Astrocyte (in vitro differentiated cells and primary cell): ENCODE results near the gene TLR9. TPM values are rescaled to one million over a fixed set of nuclear protein-coding genes. Genes with fewer than 3 reads are reported as not detected.
A peak's percentile ranks its signal among the peaks of the same experiment; 100 is the strongest.

Source experiments
- DNase-seq: peaks from one replicate; pipeline ENCODE4 v3.0.0-alpha.2; 2010; ENCODE audit warnings: low read depth
- FAIRE-seq: peaks from 2 replicates; lab custom pipeline; 2011; peaks lifted over from hg19 to GRCh38; lab: Jason Lieb, UNC
- H2AFZ ChIP-seq: 2 replicates; pipeline ENCODE4 v1.6.0; 2012; ENCODE audit warnings: low read depth, low read length, inconsistent platforms
- H3K27ac ChIP-seq: 2 replicates; pipeline ENCODE4 v1.5.1; 2011; ENCODE audit warnings: low read depth, low read length, inconsistent platforms
- H3K27me3 ChIP-seq: 2 replicates; pipeline ENCODE4 v1.6.0; 2011; ENCODE audit warnings: low read length, inconsistent platforms; ENCODE audit not compliant: insufficient read depth
- H3K36me3 ChIP-seq: 2 replicates; pipeline ENCODE4 v1.5.1; 2011; ENCODE audit warnings: low read length, inconsistent platforms; ENCODE audit not compliant: insufficient read depth
- H3K4me1 ChIP-seq: 2 replicates; pipeline ENCODE4 v1.5.1; 2011; ENCODE audit warnings: low read length, inconsistent platforms; ENCODE audit not compliant: insufficient read depth
- H3K4me2 ChIP-seq: 2 replicates; pipeline ENCODE4 v1.6.0; 2012; ENCODE audit warnings: low read length, inconsistent platforms
- H3K4me3 ChIP-seq: 2 replicates; pipeline ENCODE4 v1.5.1; 2011; ENCODE audit warnings: low read depth, mild to moderate bottlenecking, low read length, inconsistent platforms; ENCODE audit not compliant: insufficient read depth
- H3K79me2 ChIP-seq: 2 replicates; pipeline ENCODE4 v1.6.0; 2012; ENCODE audit warnings: mild to moderate bottlenecking, low read length, inconsistent platforms; ENCODE audit not compliant: insufficient read depth
- H3K9ac ChIP-seq: 2 replicates; pipeline ENCODE4 v1.6.0; 2012; ENCODE audit warnings: mild to moderate bottlenecking, low read length, inconsistent platforms
- H3K9me3 ChIP-seq: 2 replicates; pipeline ENCODE4 v1.5.1; 2012; ENCODE audit warnings: low read depth, mild to moderate bottlenecking, low read length, inconsistent platforms; ENCODE audit not compliant: insufficient read depth
- H4K20me1 ChIP-seq: 2 replicates; pipeline ENCODE4 v1.6.0; 2012; ENCODE audit warnings: low read length, inconsistent platforms; ENCODE audit not compliant: insufficient read depth
- H3K27ac Mint-ChIP-seq: one replicate; pipeline ENCODE4 v1.8.0; 2021; ENCODE audit warnings: mild to moderate bottlenecking, mixed read lengths; ENCODE audit not compliant: unreplicated experiment
- H3K27me3 Mint-ChIP-seq: one replicate; pipeline ENCODE4 v1.8.0; 2021; ENCODE audit warnings: low read depth, mixed read lengths; ENCODE audit not compliant: unreplicated experiment
- H3K36me3 Mint-ChIP-seq: one replicate; pipeline ENCODE4 v1.8.0; 2021; ENCODE audit warnings: low read depth, mixed read lengths; ENCODE audit not compliant: unreplicated experiment
- H3K4me1 Mint-ChIP-seq: one replicate; pipeline ENCODE4 v1.8.0; 2021; ENCODE audit warnings: low read depth, mixed read lengths; ENCODE audit not compliant: unreplicated experiment
- H3K4me3 Mint-ChIP-seq: one replicate; pipeline ENCODE4 v1.8.0; 2021; ENCODE audit warnings: mild to moderate bottlenecking, moderate library complexity, mixed read lengths; ENCODE audit not compliant: unreplicated experiment
- H3K9me3 Mint-ChIP-seq: one replicate; pipeline ENCODE4 v1.8.0; 2021; ENCODE audit warnings: mild to moderate bottlenecking, mixed read lengths; ENCODE audit not compliant: unreplicated experiment
- CTCF ChIP-seq: IDR thresholded peaks from 2 replicates; pipeline ENCODE4 v1.5.1; 2011; ENCODE audit warnings: low read depth, mild to moderate bottlenecking, inconsistent platforms, low read length, moderate library complexity; ENCODE audit not compliant: insufficient read depth
- EZH2 ChIP-seq: IDR thresholded peaks from 2 replicates; pipeline ENCODE4 v1.6.1; 2012; ENCODE audit warnings: mild to moderate bottlenecking, low read length, inconsistent platforms; ENCODE audit not compliant: insufficient read depth
- microRNA-seq: library from miRNA; unstranded; fragments of <30 nt; microRNA quantifications from one replicate; pipeline ENCODE4 v1.2.0, GENCODE V29; 2020
- total RNA-seq: library from RNA; stranded (reverse); gene quantifications from 2 replicates; pipeline ENCODE4 v1.2.1, GENCODE V29; 2021

Gene TLR9
- total RNA-seq, 1 donor from 2014 or later: 0.25 TPM

DNA sequence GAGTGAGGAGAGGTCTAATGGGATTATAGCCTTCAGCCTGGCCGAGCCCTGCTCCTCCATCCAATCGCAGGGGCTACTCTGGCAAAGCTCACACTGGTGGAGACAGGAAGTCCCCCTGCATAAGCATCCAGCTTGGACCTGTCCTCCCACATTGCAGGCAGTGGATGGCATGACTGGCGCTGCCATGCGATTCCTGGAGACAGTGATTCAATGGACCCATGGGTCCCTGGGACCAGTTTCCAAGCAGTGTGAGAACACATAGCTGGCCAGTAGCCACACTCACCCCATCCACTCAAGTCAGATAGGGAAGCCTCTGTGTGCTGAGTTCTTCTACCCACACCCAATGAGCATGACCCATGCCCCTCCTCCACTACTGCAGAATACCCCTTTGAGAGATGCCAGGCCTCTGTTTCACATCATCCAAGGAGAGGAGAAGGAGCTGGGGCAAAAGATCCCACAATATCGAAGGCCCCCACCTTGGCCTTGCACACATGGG lies 53.1 kb downstream of the TLR9 start:
- Histone ChIP-seq H4K20me1 (no peaks in the 10 kb centered on the region), H3K27ac (no peak overlapping the region), H3K9me3 (no peaks in the 10 kb centered on the region), H3K27me3 (no peaks in the 10 kb centered on the region), H3K4me2 (no peak overlapping the region), H3K4me1 (peaks cover 6% of the 10 kb centered on the region), H2AFZ (no peak overlapping the region), H3K9ac (no peak overlapping the region), H3K36me3 (no peaks in the 10 kb centered on the region), H3K79me2 (no peaks in the 10 kb centered on the region), H3K4me3 (no peak overlapping the region)
- H3K9me3 Mint-ChIP-seq: peaks cover 1% of the 10 kb centered on the region
- no peak overlapping the region for H3K27ac Mint-ChIP-seq
- H3K4me3 Mint-ChIP-seq: no peak overlapping the region
- H3K36me3 Mint-ChIP-seq: peaks cover 2% of the 10 kb centered on the region
- H3K4me1 Mint-ChIP-seq: peaks cover 2% of the 10 kb centered on the region
- FAIRE-seq (no peak), DNase-seq (no peak)
- TF ChIP-seq CTCF (no peak), EZH2 (no peak)
- H3K27me3 Mint-ChIP-seq: peaks cover 21% of the 10 kb centered on the region

DNA sequence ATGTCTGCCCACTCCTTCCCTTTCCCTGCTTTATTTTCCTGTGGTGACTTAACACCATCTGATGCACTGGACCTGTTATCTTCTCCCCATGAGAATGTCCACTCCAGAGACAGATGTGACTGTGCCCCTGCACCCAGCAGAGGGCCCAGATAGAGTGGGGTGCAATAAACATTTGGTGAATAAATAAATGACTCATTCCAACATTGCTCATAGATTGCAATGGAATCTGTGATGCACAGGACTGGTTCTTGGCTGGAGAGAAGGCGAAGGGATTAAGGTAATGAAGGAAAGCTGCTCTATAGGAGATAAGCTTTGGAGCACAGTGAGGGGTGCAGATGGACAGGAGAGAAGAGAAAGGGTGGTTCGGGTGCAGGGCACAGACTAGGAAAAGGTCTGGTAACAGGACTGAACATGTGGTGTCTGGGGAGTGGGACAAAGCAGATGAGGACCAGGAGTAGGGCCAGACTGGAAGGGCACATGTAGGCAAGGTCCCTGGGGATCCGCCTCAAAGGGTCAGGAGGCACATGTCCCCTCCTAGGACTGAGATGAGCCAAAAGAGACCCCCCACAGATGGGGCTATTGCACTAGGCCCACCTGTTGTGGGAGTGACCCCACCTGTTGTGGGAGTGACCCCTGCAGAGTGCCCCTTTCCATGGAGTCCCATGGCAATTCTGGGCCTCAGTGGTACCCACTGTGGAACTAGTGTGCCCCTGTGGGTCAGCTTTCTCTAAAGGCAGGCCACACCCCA lies 53.8 kb downstream of the TLR9 start:
- Histone ChIP-seq H3K27me3 (no peaks in the 10 kb centered on the region), H3K4me1 (peaks cover 6% of the 10 kb centered on the region), H3K27ac (no peak overlapping the region), H3K9me3 (no peaks in the 10 kb centered on the region), H3K36me3 (no peaks in the 10 kb centered on the region), H3K4me2 (no peak overlapping the region), H4K20me1 (no peaks in the 10 kb centered on the region), H3K9ac (no peak overlapping the region), H3K79me2 (no peaks in the 10 kb centered on the region), H2AFZ (no peak overlapping the region), H3K4me3 (no peak overlapping the region)
- Mint-ChIP-seq H3K27me3 (peaks cover 21% of the 10 kb centered on the region), H3K27ac (peak overlapping the region; percentile 6), H3K9me3 (peaks cover 1% of the 10 kb centered on the region), H3K4me3 (no peak overlapping the region), H3K36me3 (peaks cover 2% of the 10 kb centered on the region), H3K4me1 (peaks cover 2% of the 10 kb centered on the region)
- TF ChIP-seq CTCF (peak; percentile 18), EZH2 (no peak)
- peak; percentile 36 for DNase-seq
- FAIRE-seq: no peak

Small RNA genes within 50 kb of the gene (microRNA-seq; reads per million reads assigned to microRNA genes)
- gene MIRLET7G: 6,387 reads per million, percentile 93 among the genes with 10 or more reads in this experiment

Other genes with a start within 250 kb of the TLR9 start
- 16.4 and 21.1 TPM in 2 replicates for gene ACY1, start 242.1 kb downstream of the TLR9 start, total RNA-seq
- gene RPL29, start 229.8 kb downstream of the TLR9 start, total RNA-seq: 768 and 872 TPM in 2 replicates
- gene DUSP7, start 169.1 kb downstream of the TLR9 start, total RNA-seq: 24.2 and 24.9 TPM in 2 replicates
- 3.1 and 3.7 TPM in 2 replicates for gene POC1A, start 71.2 kb downstream of the TLR9 start, total RNA-seq
- 51.4 and 56.3 TPM in 2 replicates for gene ALAS1, start 27.5 kb downstream of the TLR9 start, total RNA-seq
- 103 and 105 TPM in 2 replicates for gene TWF2, start 13.5 kb upstream of the TLR9 start, total RNA-seq
- 8.9 and 9.1 TPM in 2 replicates for gene PPM1M, start 20.1 kb upstream of the TLR9 start, total RNA-seq
- gene WDR82, start 53.0 kb upstream of the TLR9 start, total RNA-seq: 57.4 and 59.7 TPM in 2 replicates
- gene GLYCTK, start 62.2 kb upstream of the TLR9 start, total RNA-seq: 4.8 and 5.2 TPM in 2 replicates
- gene DNAH1, start 90.7 kb upstream of the TLR9 start, total RNA-seq: 2.2 and 2.3 TPM in 2 replicates
- gene BAP1, start 184.4 kb upstream of the TLR9 start, total RNA-seq: 70.6 and 74.0 TPM in 2 replicates
- 3.9 and 4.8 TPM in 2 replicates for gene PHF7, start 185.0 kb upstream of the TLR9 start, total RNA-seq
- gene SEMA3G, start 219.5 kb upstream of the TLR9 start, total RNA-seq: 0.09 and 0.26 TPM in 2 replicates
- 5.4 and 12.4 TPM in 2 replicates for gene TNNC1, start 228.4 kb upstream of the TLR9 start, total RNA-seq
- 118 TPM in 2 replicates for gene NISCH, start 230.0 kb upstream of the TLR9 start, total RNA-seq